H1 (cell line): ENCODE data around the gene RAPGEF1. TPM values are rescaled to one million over a fixed set of nuclear protein-coding genes. Genes with fewer than 3 reads are reported as not detected.
A peak's percentile ranks its signal among the peaks of the same experiment; 100 is the strongest.

ENCODE experiments used
- CTCF ChIA-PET: fragments of 300-600 bp; sonication (Branson Sonifier 250); formaldehyde crosslinking; loops from one replicate; lab custom pipeline; 2021; ENCODE audit not compliant: partially characterized antibody; lab: Charles Lee
- POLR2A ChIA-PET: fragments of 300-600 bp; sonication (Branson Sonifier 250); formaldehyde crosslinking; loops from one replicate; lab custom pipeline; 2021; ENCODE audit warnings: inconsistent platforms; ENCODE audit not compliant: partially characterized antibody; lab: Charles Lee
- DNase-seq, 2 experiments: peaks; one replicate each; pipeline versions ENCODE4 v3.0.0 to v3.0.0-alpha.2; 2010 to 2022; ENCODE audit warnings: low spot score in 2 of 2, low read depth in 1 of 2, mixed read lengths in 1 of 2
- FAIRE-seq: peaks from 2 replicates; lab custom pipeline; 2011; peaks lifted over from hg19 to GRCh38; lab: Jason Lieb, UNC
- H2AFZ ChIP-seq: 2 replicates; pipeline ENCODE4 v1.8.1; 2012; ENCODE audit warnings: low read length, inconsistent platforms
- H2AK5ac ChIP-seq: 2 replicates; pipeline ENCODE4 v1.6.1; 2013; ENCODE audit warnings: low read depth, low read length
- H2BK120ac ChIP-seq: replicated peaks from 2 replicates; pipeline ENCODE3; 2013; ENCODE audit warnings: low read depth, low read length, inconsistent platforms
- H2BK12ac ChIP-seq: 2 replicates; pipeline ENCODE4 v1.6.1; 2013; ENCODE audit warnings: low read depth, low read length
- H2BK15ac ChIP-seq: 2 replicates; pipeline ENCODE4 v1.6.1; 2013; ENCODE audit warnings: low read length
- H2BK20ac ChIP-seq: 2 replicates; pipeline ENCODE4 v1.6.1; 2013; ENCODE audit warnings: low read length
- H2BK5ac ChIP-seq: 2 replicates; pipeline ENCODE4 v1.6.1; 2013; ENCODE audit warnings: low read depth, low read length
- H3K14ac ChIP-seq: 2 replicates; pipeline ENCODE4 v1.6.1; 2013; ENCODE audit warnings: inconsistent platforms; ENCODE audit not compliant: insufficient read length
- H3K18ac ChIP-seq: 2 replicates; pipeline ENCODE4 v1.6.1; 2013; ENCODE audit warnings: low read length; ENCODE audit errors: extremely low read depth
- H3K23ac ChIP-seq: 2 replicates; pipeline ENCODE4 v1.6.1; 2013; ENCODE audit warnings: inconsistent platforms; ENCODE audit not compliant: insufficient read length
- H3K23me2 ChIP-seq: 2 replicates; pipeline ENCODE4 v1.6.1; 2013; ENCODE audit warnings: low read depth, low read length
- H3K27ac ChIP-seq: 2 replicates; pipeline ENCODE4 v1.6.1; 2011; ENCODE audit warnings: low read depth, low read length, inconsistent platforms
- H3K27me3 ChIP-seq, 4 experiments: replicated peaks in 1 of 4; 1 replicate in 1 of 4; 2 replicates in 3 of 4; pipeline versions ENCODE4 v1.6.1 to v1.8.1; 2011 to 2013; ENCODE audit warnings: low read length in 3 of 4, mild to moderate bottlenecking in 3 of 4, inconsistent platforms in 2 of 4, mixed read lengths in 2 of 4, moderate library complexity in 1 of 4; ENCODE audit not compliant: control insufficient read depth in 3 of 4, insufficient read depth in 3 of 4; ENCODE audit errors: extremely low read depth in 1 of 4
- H3K36me3 ChIP-seq, 4 experiments: 2 replicates each; pipeline versions ENCODE4 v1.6.1 to v1.8.1; 2011 to 2013; ENCODE audit warnings: mild to moderate bottlenecking in 4 of 4, low read length in 3 of 4, moderate library complexity in 2 of 4, control low read depth in 1 of 4, inconsistent platforms in 1 of 4; ENCODE audit not compliant: insufficient read depth in 4 of 4, control insufficient read depth in 2 of 4
- H3K4ac ChIP-seq: replicated peaks from 2 replicates; pipeline ENCODE3; 2013; ENCODE audit warnings: low read length, low read depth, mixed read lengths, inconsistent platforms; ENCODE audit not compliant: insufficient read length
- H3K4me1 ChIP-seq, 4 experiments: replicated peaks in 1 of 4; 1 replicate in 1 of 4; 2 replicates in 3 of 4; pipeline versions ENCODE4 v1.6.1 to v1.8.1; 2011 to 2013; ENCODE audit warnings: low read length in 3 of 4, inconsistent platforms in 2 of 4, mixed read lengths in 1 of 4; ENCODE audit not compliant: insufficient read depth in 4 of 4, control insufficient read depth in 3 of 4
- H3K4me2 ChIP-seq, 2 experiments: 2 replicates each; pipeline versions ENCODE4 v1.6.1 to v1.8.1; 2011 to 2013; ENCODE audit warnings: low read depth in 2 of 2, low read length in 2 of 2, control low read depth in 1 of 2, inconsistent platforms in 1 of 2, mild to moderate bottlenecking in 1 of 2; ENCODE audit not compliant: insufficient read depth in 1 of 2
- H3K4me3 ChIP-seq, 4 experiments: fragments of 200-600, 300-600 bp in 1 of 4; sonication (generic), shearing (Covaris generic), sonication (Bioruptor Twin) in 1 of 4; 2 replicates each; pipeline versions ENCODE4 v1.5.1 to v1.8.1; 2011 to 2016; ENCODE audit warnings: low read length in 4 of 4, low read depth in 3 of 4, control low read depth in 2 of 4, inconsistent platforms in 2 of 4, mild to moderate bottlenecking in 2 of 4, mixed read lengths in 1 of 4, moderate library complexity in 1 of 4; ENCODE audit not compliant: insufficient read depth in 2 of 4; ENCODE audit errors: extremely low read depth in 1 of 4
- H3K56ac ChIP-seq: replicated peaks from 2 replicates; pipeline ENCODE3; 2013; ENCODE audit warnings: low read depth, mild to moderate bottlenecking, mixed read lengths, low read length, inconsistent platforms; ENCODE audit not compliant: insufficient read length
- H3K79me1 ChIP-seq: 2 replicates; pipeline ENCODE4 v1.6.1; 2013; ENCODE audit warnings: low read depth, low read length, control low read depth
- H3K79me2 ChIP-seq, 2 experiments: 2 replicates each; pipeline versions ENCODE4 v1.6.1 to v1.8.1; 2012 to 2013; ENCODE audit warnings: low read length in 2 of 2, mild to moderate bottlenecking in 2 of 2, inconsistent platforms in 1 of 2; ENCODE audit not compliant: insufficient read depth in 2 of 2, control insufficient read depth in 1 of 2
- H3K9ac ChIP-seq, 4 experiments: replicated peaks in 1 of 4; 1 replicate in 1 of 4; 2 replicates in 3 of 4; pipeline versions ENCODE4 v1.6.1 to v1.8.1; 2011 to 2013; ENCODE audit warnings: low read depth in 3 of 4, low read length in 3 of 4, control low read depth in 2 of 4, mild to moderate bottlenecking in 2 of 4, moderate library complexity in 2 of 4, inconsistent platforms in 1 of 4; ENCODE audit errors: extremely low read depth in 1 of 4
- H3K9me3 ChIP-seq, 2 experiments: 2 replicates each; pipeline versions ENCODE4 v1.6.1 to v1.8.1; 2012 to 2013; ENCODE audit warnings: mild to moderate bottlenecking in 2 of 2, moderate library complexity in 2 of 2, control low read depth in 1 of 2, inconsistent platforms in 1 of 2, low read depth in 1 of 2, low read length in 1 of 2, mixed read lengths in 1 of 2; ENCODE audit not compliant: insufficient read depth in 2 of 2
- H4K20me1 ChIP-seq, 2 experiments: replicated peaks in 1 of 2; 2 replicates each; pipeline versions ENCODE3 to v1.8.1; 2011 to 2013; ENCODE audit warnings: inconsistent platforms in 2 of 2, low read length in 2 of 2, mild to moderate bottlenecking in 1 of 2; ENCODE audit not compliant: insufficient read depth in 2 of 2, control insufficient read depth in 1 of 2
- H4K5ac ChIP-seq: 2 replicates; pipeline ENCODE4 v1.6.1; 2013; ENCODE audit warnings: low read length, low read depth, mixed read lengths, inconsistent platforms; ENCODE audit not compliant: insufficient read length
- H4K8ac ChIP-seq: 2 replicates; pipeline ENCODE4 v1.8.0; 2013; ENCODE audit warnings: mild to moderate bottlenecking, moderate library complexity, low read length, inconsistent platforms; ENCODE audit not compliant: insufficient read depth; ENCODE audit errors: extremely low read depth
- H4K91ac ChIP-seq: replicated peaks from 2 replicates; pipeline ENCODE3; 2013; ENCODE audit warnings: low read length, mixed read lengths, inconsistent platforms; ENCODE audit not compliant: insufficient read length
- BACH1 ChIP-seq: IDR thresholded peaks from 2 replicates; pipeline ENCODE4 v1.6.1; 2012; ENCODE audit warnings: low read length, improper control_type of control experiment
- EP300 ChIP-seq, 2 experiments: IDR thresholded peaks; 1 replicate in 1 of 2; 2 replicates in 1 of 2; pipeline ENCODE4 v1.6.1; 2011 to 2012; ENCODE audit warnings: low read depth in 2 of 2, low read length in 2 of 2, mild to moderate bottlenecking in 2 of 2, borderline replicate concordance in 1 of 2, inconsistent platforms in 1 of 2, moderate library complexity in 1 of 2
- GABPA ChIP-seq: IDR thresholded peaks from 2 replicates; pipeline ENCODE4 v1.6.1; 2011; ENCODE audit warnings: mild to moderate bottlenecking, low read length, moderate library complexity, borderline replicate concordance; ENCODE audit not compliant: insufficient read depth
- MAFK ChIP-seq: IDR thresholded peaks from 2 replicates; pipeline ENCODE4 v1.6.1; 2012; ENCODE audit warnings: low read depth, mild to moderate bottlenecking, improper control_type of control experiment, low read length
- PHF8 ChIP-seq: fragments of 200-600 bp; sonication (generic); conservative IDR thresholded peaks from 2 replicates; pipeline ENCODE4 v1.7.1; 2012; ENCODE audit warnings: low read depth, mild to moderate bottlenecking, inconsistent platforms, low read length, moderate library complexity
- SUZ12 ChIP-seq: fragments of 200-600 bp; sonication (generic); IDR thresholded peaks from 2 replicates; pipeline ENCODE4 v1.6.1; 2012; ENCODE audit warnings: mild to moderate bottlenecking, inconsistent platforms, low read length, moderate library complexity, mixed read lengths
- WGBS, 2 experiments: shearing (Covaris generic) in 1 of 2; methylation state at CpG; one replicate each; pipeline versions ENCODE4 v1.1.6 to v1.1.7; 2013 to 2015; ENCODE audit warnings: low lambda C conversion rate in 2 of 2, mixed read lengths in 2 of 2, inconsistent platforms in 1 of 2, low coverage in 1 of 2, missing lambda C conversion rate in 1 of 2; ENCODE audit not compliant: insufficient replicate concordance in 2 of 2, insufficient coverage in 1 of 2, insufficient read length in 1 of 2; ENCODE audit errors: extremely low coverage in 1 of 2, missing lambda C conversion rate in 1 of 2; 5-methylcytosine and 5-hydroxymethylcytosine counted together
- polyA plus RNA-seq, 7 experiments: library from polyadenylated mRNA; depleted of rRNA in 3 of 7; stranded (reverse) in 5 of 7; unstranded in 2 of 7; fragments of >200 nt in 5 of 7; fragments of 200-250 nt in 2 of 7; gene quantifications; 1 replicate in 5 of 7; 2 replicates in 1 of 7; 4 replicates in 1 of 7; pipeline versions ENCODE4 v1.2.1 to v1.2.3, GENCODE V29; 2011 to 2013; ENCODE audit warnings: missing spikeins in 2 of 7, mixed read lengths in 2 of 7
- total RNA-seq: library from RNA; stranded (reverse); fragmentation: NEBNext Ultra II Directional; extraction: Animal tissue kit (Norgen Biotek cat#: 25700); gene quantifications from 2 replicates; pipeline ENCODE4 v1.2.1, GENCODE V29; 2021
- TF ChIP-seq, protein P1 (sequence below): IDR thresholded peaks from 2 replicates; pipeline ENCODE4 v1.6.1; 2012; ENCODE audit warnings: inconsistent platforms

Gene RAPGEF1
- total and polyA plus RNA-seq, 2 of the 8 experiments (the other 6 are each of a cell fraction or from before 2014, with no cell fraction given), result 29.7 to 78.9 TPM

DNA sequence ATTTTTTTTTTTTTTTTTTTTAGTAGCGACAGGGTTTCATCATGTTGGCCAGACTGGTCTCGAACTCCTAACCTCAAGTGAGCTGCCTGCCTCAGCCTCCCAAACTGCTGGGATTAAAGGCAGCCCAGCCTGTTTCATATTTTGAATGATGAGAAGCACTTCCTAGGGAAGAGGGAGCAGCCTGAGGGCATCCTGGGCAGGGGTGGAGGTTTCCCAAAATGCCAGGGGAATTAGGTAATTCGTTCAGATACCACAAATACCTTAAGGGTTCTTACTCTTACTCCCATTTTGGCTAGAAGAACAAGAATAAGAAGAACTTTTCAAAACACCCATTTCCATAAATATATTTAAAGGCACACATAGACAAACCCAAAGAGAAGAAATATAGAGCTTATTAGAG lies 29.5 kb upstream of the RAPGEF1 start:
- peak in 1 of 2 experiments; percentile 31 for DNase-seq
- ChIA-PET POLR2A (no interaction called here), CTCF (interaction anchor here (1.2 kb wide), 1 partner anchor 490 kb away, joined by 4 read pairs; no protein-coding TSS in a partner anchor)
- H4K91ac ChIP-seq, result no peak overlapping the region
- no peak overlapping the region for H3K14ac ChIP-seq
- no peak overlapping the region for H4K8ac ChIP-seq
- H3K9me3 ChIP-seq, result no peaks in the 10 kb centered on the region
- H3K4me2 ChIP-seq, result no peak overlapping the region
- no peak overlapping the region for H3K27ac ChIP-seq
- no peaks in the 10 kb centered on the region; a peak in 1 of 7 replicates for H3K4me1 ChIP-seq
- no peak overlapping the region for H3K9ac ChIP-seq
- no peaks in the 10 kb centered on the region for H4K20me1 ChIP-seq
- H3K79me2 ChIP-seq, result no peaks in the 10 kb centered on the region
- no peaks in the 10 kb centered on the region for H3K23me2 ChIP-seq
- 73% methylated on average over 2 of the region's 3 CpGs; no CpG with 5 or more reads in 1 of the 2 experiments for WGBS, 2 experiments
- no peak overlapping the region for H3K4me3 ChIP-seq
- H2BK5ac ChIP-seq, result no peak overlapping the region
- H2AFZ ChIP-seq, result no peak overlapping the region
- H2BK15ac ChIP-seq, result no peak overlapping the region
- no peaks in the 10 kb centered on the region for H3K27me3 ChIP-seq
- no peak overlapping the region for H3K23ac ChIP-seq
- no peak overlapping the region for H2AK5ac ChIP-seq
- H3K56ac ChIP-seq, result no peak overlapping the region
- no peak overlapping the region for H2BK20ac ChIP-seq
- no peak overlapping the region for H3K4ac ChIP-seq
- no peak for FAIRE-seq
- no peaks in the 10 kb centered on the region for H3K79me1 ChIP-seq
- H2BK12ac ChIP-seq, result no peak overlapping the region
- H2BK120ac ChIP-seq, result no peak overlapping the region
- TF ChIP-seq SUZ12 (no peak), BACH1 (no peak), GABPA (no peak), PHF8 (no peak), EP300 (IDR thresholded peaks at IDR 0.05; ENCODE audit: borderline replicate concordance in 1 of 2, low read depth in 2 of 2, low read length in 2 of 2) (no peak), MAFK (no peak)
- TF ChIP-seq, protein P1, sequence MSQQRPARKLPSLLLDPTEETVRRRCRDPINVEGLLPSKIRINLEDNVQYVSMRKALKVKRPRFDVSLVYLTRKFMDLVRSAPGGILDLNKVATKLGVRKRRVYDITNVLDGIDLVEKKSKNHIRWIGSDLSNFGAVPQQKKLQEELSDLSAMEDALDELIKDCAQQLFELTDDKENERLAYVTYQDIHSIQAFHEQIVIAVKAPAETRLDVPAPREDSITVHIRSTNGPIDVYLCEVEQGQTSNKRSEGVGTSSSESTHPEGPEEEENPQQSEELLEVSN, result no peak
- TF ChIP-seq, all 59 proteins: peak for 0
- no peak overlapping the region for H4K5ac ChIP-seq
- no peak overlapping the region for H3K18ac ChIP-seq
- H3K36me3 ChIP-seq, result no peaks in the 10 kb centered on the region
